Activated T-helper 2 cell treated with anti-CD3 and anti-CD28 coated beads, Interferon-gamma antibody, Interleukin-2, Interleukin-4, amounts not matched to agents 10 μg/mL and 5 μg/mL and 100 μg/mL, durations not matched to agents 14 hours and 24 hours and 36 hours (primary cell): ENCODE data around the gene SLIT1. TPM values are rescaled to one million over a fixed set of nuclear protein-coding genes. Genes with fewer than 3 reads are reported as not detected.

Source experiments
- DNase-seq: peaks from one replicate; pipeline ENCODE4 v3.0.0; 2021; ENCODE audit warnings: low spot score
- H3K27ac Mint-ChIP-seq: one replicate; pipeline ENCODE4 v1.8.0; 2021; ENCODE audit warnings: mixed read lengths
- H3K27me3 Mint-ChIP-seq: one replicate; pipeline ENCODE4 v1.8.0; 2021; ENCODE audit warnings: low read depth, mixed read lengths
- H3K36me3 Mint-ChIP-seq: one replicate; pipeline ENCODE4 v1.8.0; 2021; ENCODE audit warnings: low read depth, mixed read lengths
- H3K4me1 Mint-ChIP-seq: one replicate; pipeline ENCODE4 v1.8.0; 2021; ENCODE audit warnings: low read depth, mixed read lengths
- H3K4me3 Mint-ChIP-seq: one replicate; pipeline ENCODE4 v1.8.0; 2021; ENCODE audit warnings: low read depth, mild to moderate bottlenecking, moderate library complexity, mixed read lengths
- H3K9me3 Mint-ChIP-seq: one replicate; pipeline ENCODE4 v1.8.0; 2021; ENCODE audit warnings: mixed read lengths
- intact Hi-C: fragments of 100-400 bp; cut with micrococcal nuclease; formaldehyde crosslinking; loops from one replicate; pipeline ENCODE4 v1.15.1; 2023
- total RNA-seq: library from RNA; stranded (reverse); gene quantifications from 2 replicates; pipeline ENCODE4 v1.2.3, GENCODE V29; 2022

Gene SLIT1
- total RNA-seq, 1 donor from 2014 or later = 0.21 TPM

- no peak overlapping the region for H3K4me3 Mint-ChIP-seq
- H3K36me3 Mint-ChIP-seq = no peaks in the 10 kb centered on the region
- no peaks in the 10 kb centered on the region for H3K4me1 Mint-ChIP-seq
- no peaks in the 10 kb centered on the region for H3K9me3 Mint-ChIP-seq
- no peak overlapping the region for H3K27ac Mint-ChIP-seq
- no peak for DNase-seq
- no peaks in the 10 kb centered on the region for H3K27me3 Mint-ChIP-seq
- intact Hi-C loops = no loop called here
Measured at GRCh38 chr10:97157578-97158095, 28.1 kb downstream of the SLIT1 start.

GRCh38 chr10:97154781-97155180 lies 31.0 kb downstream of the SLIT1 start:
- H3K4me1 Mint-ChIP-seq = no peaks in the 10 kb centered on the region
- no peak overlapping the region for H3K4me3 Mint-ChIP-seq
- intact Hi-C loops = no loop called here
- H3K27ac Mint-ChIP-seq = no peak overlapping the region
- H3K27me3 Mint-ChIP-seq = no peaks in the 10 kb centered on the region
- H3K9me3 Mint-ChIP-seq = no peaks in the 10 kb centered on the region
- H3K36me3 Mint-ChIP-seq = no peaks in the 10 kb centered on the region
- DNase-seq = no peak

- Mint-ChIP-seq H3K27ac (no peak overlapping the region), H3K27me3 (no peaks in the 10 kb centered on the region), H3K4me3 (no peak overlapping the region), H3K36me3 (no peaks in the 10 kb centered on the region), H3K4me1 (no peaks in the 10 kb centered on the region), H3K9me3 (no peaks in the 10 kb centered on the region)
- DNase-seq = no peak
- intact Hi-C loops = no loop called here
Measured at GRCh38 chr10:97154162-97154561, 31.6 kb downstream of the SLIT1 start.

- H3K27me3 Mint-ChIP-seq = no peaks in the 10 kb centered on the region
- no peaks in the 10 kb centered on the region for H3K9me3 Mint-ChIP-seq
- H3K4me1 Mint-ChIP-seq = no peaks in the 10 kb centered on the region
- no peak overlapping the region for H3K4me3 Mint-ChIP-seq
- DNase-seq = no peak
- intact Hi-C loops = no loop called here
- H3K27ac Mint-ChIP-seq = no peak overlapping the region
- no peaks in the 10 kb centered on the region for H3K36me3 Mint-ChIP-seq
Measured at GRCh38 chr10:97153270-97153850, 32.4 kb downstream of the SLIT1 start.

DNA sequence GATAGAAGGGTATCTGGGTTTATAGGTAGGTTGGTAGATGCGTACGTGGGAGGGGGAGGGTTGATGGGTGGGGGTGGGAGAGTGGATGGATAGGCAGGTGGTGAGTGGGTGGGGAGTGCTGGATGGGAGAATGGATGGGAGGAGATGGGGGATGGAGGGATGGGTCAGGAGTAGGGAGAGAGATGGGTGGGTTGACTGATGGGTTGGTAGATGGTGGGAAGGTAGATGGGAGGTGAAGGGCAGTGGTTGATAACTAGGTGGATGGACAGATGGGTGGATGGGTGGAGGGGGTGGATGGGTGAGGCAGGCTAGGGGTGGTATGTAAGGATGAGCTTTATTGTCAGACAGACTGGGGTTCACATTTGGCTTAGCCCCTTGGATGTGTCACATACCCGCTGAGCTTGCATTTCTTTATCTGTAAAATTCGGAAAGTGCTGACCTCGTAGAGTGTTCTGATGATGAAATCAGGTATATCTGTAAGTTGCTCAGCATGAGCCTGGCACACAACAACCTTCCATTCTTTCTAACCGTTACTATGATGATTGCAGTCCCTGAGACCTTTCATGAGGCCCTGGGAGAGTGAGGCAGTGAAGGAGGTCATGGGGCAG lies 34.3 kb downstream of the SLIT1 start:
- no peak overlapping the region for H3K4me3 Mint-ChIP-seq
- no peaks in the 10 kb centered on the region for H3K9me3 Mint-ChIP-seq
- intact Hi-C loops = no loop called here
- H3K4me1 Mint-ChIP-seq = no peaks in the 10 kb centered on the region
- no peak overlapping the region for H3K27ac Mint-ChIP-seq
- no peak for DNase-seq
- no peaks in the 10 kb centered on the region for H3K27me3 Mint-ChIP-seq
- no peaks in the 10 kb centered on the region for H3K36me3 Mint-ChIP-seq

GRCh38 chr10:97150616-97151015 lies 35.1 kb downstream of the SLIT1 start:
- Mint-ChIP-seq H3K27me3 (no peaks in the 10 kb centered on the region), H3K4me1 (no peaks in the 10 kb centered on the region), H3K4me3 (no peak overlapping the region), H3K36me3 (no peaks in the 10 kb centered on the region), H3K9me3 (no peaks in the 10 kb centered on the region), H3K27ac (no peak overlapping the region)
- intact Hi-C loops = no loop called here
- no peak for DNase-seq

DNA sequence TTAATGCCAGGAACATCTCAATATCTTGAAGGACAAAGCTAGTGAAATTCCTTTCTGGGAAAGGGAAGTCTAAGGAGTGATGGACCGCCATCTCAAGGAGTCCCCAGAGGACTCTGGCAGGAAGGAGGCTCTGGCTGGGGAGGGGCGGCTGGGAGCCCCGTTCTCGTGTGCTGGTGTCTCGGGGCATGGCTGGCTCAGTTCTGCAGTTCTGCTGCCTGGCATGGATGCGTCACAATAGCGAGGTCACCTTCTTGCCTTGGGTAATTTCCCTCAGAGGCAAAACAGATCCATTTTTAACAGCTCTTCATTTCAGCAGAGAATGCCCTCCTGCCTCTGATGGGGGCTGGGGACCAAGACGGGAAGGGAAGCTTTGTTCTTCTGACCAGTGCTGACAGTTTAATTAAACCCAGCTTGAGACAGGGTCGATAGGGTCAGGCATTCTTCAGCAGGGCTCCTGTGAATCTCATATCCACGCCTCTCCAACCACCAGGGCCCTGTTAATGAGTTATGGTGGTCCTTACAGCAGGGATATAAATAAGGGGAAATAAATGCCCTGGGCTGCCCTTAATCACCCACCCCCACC lies 35.7 kb downstream of the SLIT1 start:
- Mint-ChIP-seq H3K4me1 (no peaks in the 10 kb centered on the region), H3K36me3 (no peaks in the 10 kb centered on the region), H3K27me3 (no peaks in the 10 kb centered on the region), H3K27ac (no peak overlapping the region), H3K4me3 (no peak overlapping the region), H3K9me3 (no peaks in the 10 kb centered on the region)
- DNase-seq = no peak
- intact Hi-C loops = no loop called here

GRCh38 chr10:97149079-97149531 lies 36.7 kb downstream of the SLIT1 start:
- Mint-ChIP-seq H3K4me3 (no peak overlapping the region), H3K27ac (no peak overlapping the region), H3K4me1 (no peaks in the 10 kb centered on the region), H3K27me3 (no peaks in the 10 kb centered on the region), H3K9me3 (no peaks in the 10 kb centered on the region), H3K36me3 (no peaks in the 10 kb centered on the region)
- intact Hi-C loops = no loop called here
- DNase-seq = no peak

- H3K4me1 Mint-ChIP-seq = no peaks in the 10 kb centered on the region
- intact Hi-C loops = no loop called here
Measured at GRCh38 chr10:97144297-97144696, 41.5 kb downstream of the SLIT1 start.

DNA sequence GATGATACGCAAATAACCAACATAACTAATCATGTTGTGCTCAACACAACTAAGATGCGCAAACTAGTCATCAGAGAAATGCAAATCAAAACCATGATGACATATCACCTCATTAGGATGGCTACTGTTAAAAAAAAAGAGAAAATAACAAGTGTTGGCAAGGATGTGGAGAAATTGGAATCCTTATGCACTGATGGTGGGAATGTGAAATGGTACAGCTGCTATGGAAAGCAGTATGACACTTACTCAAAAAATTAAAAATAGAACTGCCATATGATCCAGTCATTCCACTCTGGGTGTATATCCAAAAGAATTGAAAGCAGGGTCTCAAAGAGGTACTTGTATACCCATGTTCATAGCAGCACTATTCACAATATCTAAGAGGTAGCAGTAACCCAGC lies 42.9 kb downstream of the SLIT1 start:
- Mint-ChIP-seq H3K4me3 (no peak overlapping the region), H3K4me1 (no peaks in the 10 kb centered on the region), H3K27me3 (peaks cover 4% of the 10 kb centered on the region), H3K27ac (no peak overlapping the region), H3K9me3 (no peaks in the 10 kb centered on the region), H3K36me3 (no peaks in the 10 kb centered on the region)
- intact Hi-C loops = no loop called here
- DNase-seq = no peak

More at GRCh38 chr10:97144297-97144696, 41.5 kb downstream of the SLIT1 start:
- Mint-ChIP-seq H3K36me3 (no peaks in the 10 kb centered on the region), H3K27me3 (peaks cover 4% of the 10 kb centered on the region), H3K9me3 (no peaks in the 10 kb centered on the region), H3K4me3 (no peak overlapping the region), H3K27ac (no peak overlapping the region)
- no peak for DNase-seq

GRCh38 chr10:97140902-97141745 lies 44.6 kb downstream of the SLIT1 start:
- intact Hi-C loops = no loop called here
- Mint-ChIP-seq H3K27me3 (peaks cover 4% of the 10 kb centered on the region), H3K27ac (no peak overlapping the region), H3K9me3 (no peaks in the 10 kb centered on the region), H3K4me1 (no peaks in the 10 kb centered on the region), H3K4me3 (no peak overlapping the region), H3K36me3 (no peaks in the 10 kb centered on the region)
- DNase-seq = no peak

GRCh38 chr10:97140049-97140846 lies 45.5 kb downstream of the SLIT1 start:
- no peak for DNase-seq
- Mint-ChIP-seq H3K4me1 (no peaks in the 10 kb centered on the region), H3K36me3 (no peaks in the 10 kb centered on the region), H3K9me3 (no peaks in the 10 kb centered on the region), H3K27ac (no peak overlapping the region), H3K4me3 (no peak overlapping the region), H3K27me3 (peaks cover 4% of the 10 kb centered on the region)
- intact Hi-C loops = no loop called here
